ENCODE results near the gene MAPK8.

- TF ChIP-seq CTCF (IDR thresholded peaks at IDR 0.05; ENCODE audit: insufficient read depth, low read length) (no peak), GABPA (IDR thresholded peaks at IDR 0.05; ENCODE audit: low read depth) (no peak), POLR2AphosphoS5 (IDR thresholded peaks at IDR 0.05; ENCODE audit: low read depth) (no peak), REST (IDR thresholded peaks at IDR 0.05; ENCODE audit: insufficient replicate concordance, low read depth) (no peak), SPI1 (IDR thresholded peaks at IDR 0.05; ENCODE audit: borderline replicate concordance, low read depth) (no peak)
Observed at GRCh38 chr10:48291190-48291589, 15.3 kb upstream of the MAPK8 start.
